T-helper 1 cell treated with Interleukin-12 subunit alpha and Interleukin-12 subunit beta and Interleukin-4 antibody, amounts not matched to agents 30 ng/mL and 1 ng/mL, for 36 hours (primary cell): ENCODE data around the gene THSD4. TPM values are rescaled to one million over a fixed set of nuclear protein-coding genes. Genes with fewer than 3 reads are reported as not detected.

ENCODE experiments used
- intact Hi-C: fragments of 100-400 bp; cut with micrococcal nuclease; formaldehyde crosslinking; loops from one replicate; pipeline ENCODE4 v1.15.1; 2024
- total RNA-seq: library from RNA; stranded (reverse); gene quantifications from 2 replicates; pipeline ENCODE4 v1.2.3, GENCODE V29; 2022

The THSD4 gene
- total RNA-seq, 1 donor from 2014 or later = not detected

DNA sequence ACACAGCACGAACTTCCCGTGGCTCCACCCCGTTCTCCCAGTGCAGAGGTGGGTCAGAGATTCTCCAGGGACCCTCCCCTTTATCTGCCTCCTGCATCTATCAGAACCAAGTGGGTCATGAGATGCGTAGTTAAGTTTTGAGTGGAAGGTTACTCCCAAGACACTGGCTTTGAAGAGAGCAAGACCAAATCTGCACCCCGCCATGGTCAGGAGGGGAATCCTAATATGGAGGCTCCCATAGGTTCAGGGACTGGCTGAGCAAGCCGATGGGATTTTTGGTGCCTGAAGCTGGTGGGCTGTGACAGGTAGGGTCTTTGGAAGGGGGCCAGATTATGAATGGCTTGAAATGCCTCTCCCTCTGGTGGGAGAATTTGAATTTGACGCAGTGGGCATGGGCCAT, 488.1 kb downstream of the THSD4 start:
- intact Hi-C loops = no loop called here

DNA sequence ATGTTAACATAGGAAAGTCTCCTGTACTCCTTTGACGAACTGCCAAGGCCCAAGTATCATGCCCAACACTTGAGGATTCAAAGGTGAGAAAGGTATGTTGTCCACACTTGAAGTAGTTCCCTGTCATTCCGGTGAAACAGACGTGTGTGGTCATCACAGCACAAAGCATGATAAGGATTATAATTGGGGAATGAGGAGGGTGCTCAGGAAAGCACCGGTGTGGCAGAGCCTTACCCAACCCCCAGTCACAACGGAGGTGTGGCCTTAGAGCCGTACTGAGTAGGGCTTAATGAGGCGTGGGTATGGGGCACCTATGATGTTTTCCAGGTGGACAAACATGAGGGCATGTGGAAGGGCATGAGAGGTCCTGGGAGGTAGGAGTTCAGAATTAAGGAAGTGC, 492.1 kb downstream of the THSD4 start:
- intact Hi-C loops = no loop called here

DNA sequence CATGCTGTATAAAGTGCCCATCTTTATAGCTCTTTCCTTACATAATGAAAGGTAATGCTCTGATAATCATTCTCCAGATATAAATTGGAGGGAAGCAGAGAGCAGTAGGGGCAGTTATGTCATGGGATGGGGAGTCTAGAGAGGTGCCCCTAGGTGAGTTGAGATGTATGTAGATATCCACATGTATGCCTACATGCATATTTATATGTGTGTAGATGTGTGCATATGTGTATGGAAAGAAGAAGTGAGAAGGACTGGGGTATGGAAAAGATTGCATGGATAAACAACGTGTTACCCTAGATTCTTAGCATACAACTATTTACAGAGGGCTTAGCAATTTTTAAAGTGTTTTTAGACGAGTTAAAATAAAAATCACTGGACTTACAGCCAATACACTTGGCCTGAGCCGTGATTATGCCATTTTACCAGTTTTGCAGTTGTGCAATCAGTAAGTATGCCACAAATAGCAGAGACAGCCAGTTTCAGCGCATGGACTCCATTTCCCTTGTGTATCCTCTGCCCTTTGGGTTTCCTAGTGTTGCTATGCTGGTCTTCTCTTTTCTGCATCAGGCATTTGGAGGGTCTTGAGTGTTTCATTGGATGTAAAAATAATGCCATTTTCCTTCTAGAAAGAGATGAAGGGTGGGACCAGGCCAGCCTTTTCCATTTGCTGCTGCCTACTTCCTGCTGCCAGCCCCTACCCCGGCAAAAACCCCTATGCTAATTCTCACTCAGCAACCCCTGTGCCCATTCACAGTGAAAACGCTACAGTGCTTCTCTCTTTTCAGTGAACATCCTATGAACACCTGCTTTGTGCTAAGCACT, 495.7 kb downstream of the THSD4 start:
- intact Hi-C loops = no loop called here

DNA sequence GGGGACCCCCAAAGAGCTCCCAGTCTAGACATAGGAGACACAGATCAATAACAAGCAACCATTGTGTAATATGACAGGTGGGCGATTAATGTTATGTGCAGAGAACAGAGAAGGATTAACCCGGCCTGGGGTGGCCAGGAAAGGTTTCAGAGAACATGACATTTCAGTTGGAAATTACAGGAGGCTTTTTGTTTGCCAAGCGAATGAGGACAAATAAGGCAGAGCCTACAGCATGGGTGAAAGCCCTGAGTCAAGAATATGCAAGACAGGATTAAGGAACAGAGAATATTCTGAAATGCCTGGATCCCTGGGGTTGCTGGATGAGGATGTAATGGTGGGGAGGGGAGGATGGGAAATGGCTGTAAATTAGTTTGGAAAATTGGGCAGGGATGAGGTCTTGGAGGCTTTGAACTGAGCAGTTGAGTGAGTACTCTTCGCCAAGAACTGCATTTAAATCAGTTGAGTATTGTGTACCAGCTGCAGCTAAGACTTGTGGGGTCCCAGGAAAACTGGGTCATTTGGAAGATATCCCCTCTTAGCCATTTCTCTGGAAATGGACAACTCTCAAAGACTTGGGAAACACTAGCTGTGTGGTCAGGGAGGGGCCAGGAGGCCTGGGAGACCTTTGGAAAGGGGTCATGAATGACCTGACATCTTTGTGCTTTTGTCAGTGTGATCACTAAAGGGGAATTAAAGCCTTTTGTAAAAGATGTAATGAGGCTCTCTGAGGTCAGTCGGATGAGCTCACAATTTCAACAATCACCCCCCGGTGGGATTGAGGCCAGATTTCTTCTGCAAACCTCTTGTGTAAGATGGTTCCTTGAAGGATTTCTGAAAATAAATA, 496.5 kb downstream of the THSD4 start:
- intact Hi-C loops = no loop called here

DNA sequence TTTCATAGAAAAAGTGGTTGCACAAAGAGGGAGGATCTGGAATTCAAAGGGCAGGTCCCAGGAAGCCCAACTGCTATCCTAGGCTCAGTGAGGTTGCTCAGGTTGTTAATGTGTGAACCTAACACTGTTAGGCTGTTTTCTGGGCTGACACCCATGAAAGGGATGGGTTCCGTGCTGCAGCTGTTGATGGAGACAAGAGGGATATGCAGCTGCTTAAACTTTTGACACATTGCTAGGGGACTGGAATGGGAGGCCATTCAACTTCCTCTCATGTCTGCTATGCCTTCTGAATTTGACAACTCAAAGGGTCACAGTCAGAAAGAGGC, 497.1 kb downstream of the THSD4 start:
- intact Hi-C loops = no loop called here

DNA sequence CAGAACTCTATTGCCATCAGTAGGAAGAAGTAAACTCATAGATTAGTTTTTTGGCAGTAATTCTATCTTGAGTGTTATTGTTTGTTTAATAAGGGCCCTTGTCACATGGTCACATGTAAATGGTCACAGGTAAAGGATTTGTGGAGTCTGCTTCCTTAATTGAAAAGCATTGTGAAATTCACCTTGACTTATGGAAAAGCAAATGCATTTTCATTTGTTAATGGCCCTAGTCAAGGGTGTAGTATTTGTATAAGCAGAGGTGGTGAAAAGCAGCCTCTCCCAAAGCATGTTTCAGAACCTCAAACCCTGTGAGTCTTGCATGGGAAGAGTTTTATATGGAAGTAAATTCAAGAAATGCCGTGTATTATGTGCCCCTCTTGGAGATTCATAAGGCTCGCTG, 497.6 kb downstream of the THSD4 start:
- intact Hi-C loops = no loop called here

DNA sequence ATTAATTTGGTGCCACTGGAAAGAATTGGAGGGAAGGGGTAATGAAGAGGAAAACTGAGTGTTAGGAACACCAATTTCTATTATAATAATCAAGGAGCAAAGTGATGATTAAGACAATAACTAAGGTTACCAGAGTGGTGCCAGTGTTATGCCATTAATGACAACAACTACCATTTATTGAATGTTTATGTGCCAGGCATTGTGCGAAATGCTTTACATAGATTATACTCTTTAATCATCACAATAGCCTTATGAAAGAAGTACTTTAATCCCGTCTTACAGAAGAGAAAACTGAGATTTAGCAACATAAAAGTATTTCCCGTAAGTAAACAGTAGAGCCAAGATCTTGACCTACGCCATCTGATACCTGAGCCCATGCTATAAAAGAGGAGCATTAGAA, 507.8 kb downstream of the THSD4 start:
- intact Hi-C loops = no loop called here

DNA sequence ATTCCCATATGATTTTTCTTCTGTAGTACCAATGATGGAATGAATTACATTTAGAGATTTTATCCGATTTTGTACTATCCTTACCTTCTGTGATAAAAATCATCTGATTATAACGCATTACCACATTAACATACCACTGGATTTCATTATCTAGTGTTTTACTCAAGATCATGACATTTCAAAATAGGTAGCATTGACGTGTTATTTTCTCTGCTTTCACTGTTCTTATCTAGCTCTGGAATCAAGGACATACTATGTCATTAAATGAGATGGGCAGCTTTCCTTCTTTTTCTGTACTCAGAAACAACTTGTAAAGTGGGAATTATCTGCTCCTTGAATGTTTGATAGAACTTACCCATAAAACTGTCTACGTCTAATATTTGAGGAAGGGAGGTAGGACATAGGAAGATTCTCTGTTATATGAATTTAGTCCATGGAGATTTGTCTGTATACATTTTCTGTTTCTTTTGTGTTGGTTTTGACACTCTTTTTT, 511.4 kb downstream of the THSD4 start:
- intact Hi-C loops = no loop called here

DNA sequence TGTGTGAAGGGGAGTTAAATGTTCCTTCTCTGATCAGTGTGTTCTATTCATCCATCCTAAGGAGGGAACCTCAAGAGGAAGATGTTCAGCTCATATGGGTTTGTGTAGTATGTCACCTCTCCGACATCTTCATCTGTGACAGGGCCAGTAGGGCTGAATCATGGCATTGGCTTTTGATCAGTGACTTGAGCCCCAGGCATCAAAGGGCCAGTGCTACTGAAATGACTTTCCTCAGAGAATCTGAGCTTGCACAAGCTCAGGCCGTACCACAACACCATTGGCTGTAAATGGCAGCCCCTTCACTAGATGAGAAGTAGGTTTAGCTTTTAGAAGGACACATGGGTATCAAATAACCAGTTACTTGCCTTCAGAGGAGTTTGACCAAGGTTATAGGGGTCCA, 511.9 kb downstream of the THSD4 start:
- intact Hi-C loops = no loop called here

DNA sequence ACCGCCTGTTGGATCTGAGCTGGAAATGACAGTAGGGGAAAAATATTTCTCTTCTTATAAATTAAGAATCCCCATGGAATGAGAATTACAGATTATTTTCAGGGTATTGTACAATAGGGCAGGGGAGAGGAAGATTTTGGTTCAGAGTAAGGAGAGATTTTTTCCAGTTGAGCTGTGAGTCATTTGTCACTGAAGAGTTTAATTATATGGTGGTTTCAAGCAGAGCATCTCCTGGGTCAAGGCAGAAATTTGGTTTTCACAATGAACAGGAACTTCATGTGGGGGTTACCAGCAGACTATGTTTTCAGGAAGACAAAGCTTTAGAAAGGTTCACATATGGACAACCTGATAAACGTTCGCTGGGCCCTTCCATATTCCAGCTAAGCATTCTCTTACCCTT, 512.3 kb downstream of the THSD4 start:
- intact Hi-C loops = no loop called here

DNA sequence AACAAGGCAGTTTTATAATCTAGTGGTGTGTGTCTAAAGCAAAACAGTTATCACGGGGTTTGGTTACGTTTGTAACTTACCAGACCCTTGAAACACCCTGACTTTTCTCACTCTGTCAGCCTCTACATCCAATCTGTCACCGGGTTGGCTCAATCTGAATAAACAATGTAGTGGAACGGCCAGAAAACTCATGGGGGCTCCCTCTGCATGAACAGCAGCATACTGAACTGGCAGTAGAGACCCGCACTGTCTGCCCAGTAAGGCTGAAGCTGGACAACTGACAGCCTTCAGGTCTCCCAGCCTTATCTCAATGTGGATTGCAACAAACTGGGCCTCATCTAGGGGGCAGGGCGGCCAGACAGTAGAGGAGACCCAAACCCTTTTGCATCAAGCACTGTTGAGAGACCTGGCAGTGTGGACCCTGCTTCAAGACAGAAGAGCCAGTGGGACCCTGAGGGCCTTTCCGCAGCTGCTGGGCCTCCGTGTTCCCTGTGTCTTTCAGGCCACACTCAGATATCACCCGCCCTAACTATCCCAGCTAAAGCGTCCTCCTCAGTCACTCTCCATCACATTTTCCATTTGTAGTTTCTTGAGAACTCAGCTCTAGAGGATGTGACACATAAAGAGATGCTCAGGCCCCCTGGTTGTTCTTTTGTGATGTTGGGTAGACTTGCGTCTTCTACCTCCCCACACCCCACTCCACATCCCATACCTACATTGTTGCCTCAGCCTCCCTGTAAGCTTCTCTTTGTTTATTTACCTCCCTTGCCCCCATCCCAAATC, 513.9 kb downstream of the THSD4 start:
- intact Hi-C loops = no loop called here

DNA sequence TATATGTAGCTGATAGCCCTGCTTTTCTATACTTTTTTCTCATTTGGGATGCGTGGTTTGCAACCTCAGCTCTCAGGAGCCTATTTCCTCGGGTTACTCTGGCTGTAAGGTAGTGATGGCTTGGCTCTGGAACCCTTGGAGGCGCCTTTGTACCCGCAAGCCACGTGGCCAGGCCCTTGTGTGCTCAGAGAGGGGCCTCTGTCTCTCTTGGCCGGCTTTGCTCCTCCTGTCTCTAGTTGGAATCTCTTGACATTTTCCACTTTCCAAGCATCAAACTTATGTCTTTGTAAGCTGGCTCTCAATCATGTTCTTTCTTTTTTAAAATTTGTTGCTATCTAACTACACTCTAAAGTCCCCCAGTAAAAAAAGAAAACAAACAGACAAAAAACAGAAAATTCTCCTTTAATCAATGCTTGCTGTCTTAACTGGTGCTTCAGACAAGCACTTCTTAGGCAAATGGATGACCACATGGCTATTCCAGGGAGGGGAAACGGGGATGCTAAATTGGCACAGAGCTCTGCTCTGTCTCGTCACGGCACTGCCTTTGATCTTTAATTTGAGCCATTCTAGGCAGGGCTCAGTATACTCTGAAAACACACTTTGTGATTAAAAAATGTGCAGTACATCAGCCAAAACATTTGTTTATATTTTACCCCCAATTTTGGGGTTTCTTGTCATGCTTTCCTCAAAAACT, 514.7 kb downstream of the THSD4 start:
- intact Hi-C loops = no loop called here

DNA sequence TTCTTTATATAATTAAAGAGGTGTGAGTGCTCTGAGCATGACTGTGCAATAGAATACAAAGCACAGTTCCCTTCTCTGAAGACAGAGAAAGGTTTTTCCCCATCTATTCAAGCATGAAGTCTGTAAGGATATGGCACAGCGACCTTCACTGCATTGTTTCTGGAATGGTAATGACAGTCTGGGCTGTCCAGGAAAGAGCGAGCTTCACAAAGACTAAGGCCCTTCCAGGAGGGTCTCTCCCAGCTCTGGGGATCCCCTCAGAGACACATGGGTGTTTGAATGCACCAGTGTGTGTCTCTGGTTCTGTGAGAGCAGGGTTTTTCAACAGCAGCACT, 515.2 kb downstream of the THSD4 start:
- intact Hi-C loops = no loop called here

DNA sequence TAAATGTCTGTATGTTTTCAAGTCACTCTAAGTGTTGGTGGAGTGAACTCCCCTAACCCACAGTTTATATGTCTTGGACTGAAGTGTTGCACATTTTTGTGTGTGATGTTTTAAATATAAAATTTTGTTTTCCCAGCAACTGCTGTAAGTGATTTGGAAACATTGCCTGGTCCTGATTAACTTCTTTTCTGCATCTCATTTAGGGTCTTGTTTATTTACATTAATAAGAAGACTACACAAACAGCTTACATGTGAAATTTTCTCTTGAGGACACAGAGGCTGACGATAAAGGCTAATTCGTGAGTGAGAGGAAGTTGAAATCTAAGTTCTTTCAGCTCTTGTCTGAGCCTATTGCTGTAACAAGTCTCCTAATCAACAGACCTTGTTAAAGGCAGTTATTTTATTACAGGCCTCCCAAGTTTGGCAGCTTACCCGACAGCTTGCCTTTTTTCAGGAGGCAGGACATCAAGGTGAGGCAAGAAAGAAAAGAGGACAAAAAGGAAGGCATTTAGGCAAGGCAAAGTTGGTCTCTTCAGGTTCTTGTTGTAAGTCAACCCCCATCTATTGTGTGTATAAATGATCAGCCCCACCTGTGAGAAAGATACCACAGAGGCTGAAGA, 517.4 kb downstream of the THSD4 start:
- intact Hi-C loops = no loop called here

DNA sequence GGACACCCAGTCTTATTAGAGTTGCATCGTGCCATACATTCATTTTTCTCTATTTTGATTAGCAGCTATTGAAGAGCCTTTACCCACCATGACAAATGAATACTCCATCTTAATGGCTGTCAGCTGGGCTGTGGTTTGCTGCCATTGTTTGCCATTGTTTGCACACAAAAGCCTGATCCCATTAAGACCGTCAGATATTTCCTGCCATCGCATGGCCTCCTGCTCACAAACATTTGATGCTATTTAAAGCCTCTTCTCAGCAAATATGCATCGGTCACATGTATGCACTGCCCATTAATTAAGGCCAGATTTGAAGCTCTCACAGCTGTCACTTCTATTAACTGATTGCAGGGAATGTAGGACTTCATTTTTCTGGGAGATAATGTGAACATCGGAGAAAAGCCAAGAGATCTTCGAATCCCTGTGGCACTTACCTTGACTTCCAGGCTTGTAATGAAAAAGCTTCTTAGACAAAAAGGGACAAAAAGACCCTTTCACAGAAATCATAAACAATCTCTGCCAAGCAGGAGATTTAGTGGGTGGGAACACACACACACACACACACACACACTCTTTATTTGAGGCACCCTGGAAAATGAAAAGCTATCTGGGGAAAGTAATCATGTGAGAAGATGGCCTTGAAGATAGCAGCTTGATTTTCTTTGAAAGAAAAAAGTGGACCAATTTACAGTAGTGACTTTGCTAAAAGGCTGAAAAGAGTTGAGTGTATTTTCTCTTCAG, 519.7 kb downstream of the THSD4 start:
- intact Hi-C loops = no loop called here

DNA sequence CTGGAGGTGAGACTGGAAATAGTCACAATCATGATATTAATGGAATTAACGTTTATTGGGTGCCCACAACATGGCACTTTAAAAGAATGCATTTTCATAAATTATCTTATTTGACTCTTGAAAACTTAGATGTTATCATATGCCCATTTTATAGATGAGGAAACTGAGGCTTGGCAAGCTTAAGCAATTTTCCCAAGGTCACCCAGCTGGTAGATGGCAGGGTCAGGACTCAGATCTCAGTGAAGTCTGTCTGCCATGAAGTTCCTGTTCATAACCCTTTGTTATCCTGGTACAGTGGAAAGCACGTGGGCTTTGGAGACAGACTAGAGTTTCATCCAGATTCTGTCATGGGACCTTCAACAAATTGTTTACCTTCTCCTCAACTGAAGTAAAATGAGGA, 520.5 kb downstream of the THSD4 start:
- intact Hi-C loops = no loop called here

DNA sequence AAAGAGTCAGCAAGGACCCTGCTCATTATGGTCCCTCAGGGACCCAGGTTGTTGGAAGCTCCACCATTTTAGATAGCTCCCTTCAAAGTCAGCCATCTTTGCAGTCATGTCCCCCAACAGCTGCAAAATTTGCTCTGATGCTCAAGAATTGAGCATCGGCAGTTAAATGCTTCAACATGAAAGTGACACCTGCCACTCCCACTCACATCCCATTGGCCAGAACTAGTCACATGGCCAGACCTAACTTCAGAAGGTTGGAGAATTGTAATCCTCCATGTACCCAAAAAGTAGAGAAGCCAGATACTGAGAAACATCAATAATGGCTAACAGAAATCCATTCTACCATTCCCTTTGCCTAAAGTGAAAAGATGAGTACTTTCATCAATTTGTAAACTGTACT, 523.6 kb downstream of the THSD4 start:
- intact Hi-C loops = no loop called here

DNA sequence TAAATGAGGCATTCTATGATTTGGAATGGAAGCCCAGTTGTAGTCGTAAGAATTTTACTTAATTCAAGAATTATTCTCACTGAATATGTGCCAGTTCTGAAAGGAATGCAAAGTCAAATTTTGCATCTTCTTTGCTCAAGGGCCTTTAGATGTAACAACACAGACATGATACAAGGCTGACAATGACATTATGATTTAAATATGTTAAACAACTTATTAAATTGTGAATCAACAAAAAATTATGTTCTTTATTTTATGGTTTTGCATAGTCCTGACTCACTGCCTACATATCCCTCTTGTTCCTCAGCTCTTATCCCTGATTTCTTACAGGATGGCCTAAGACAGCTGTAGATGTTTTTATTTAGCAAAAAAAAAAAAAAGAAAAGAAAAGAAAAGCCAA, 524.2 kb downstream of the THSD4 start:
- intact Hi-C loops = no loop called here

DNA sequence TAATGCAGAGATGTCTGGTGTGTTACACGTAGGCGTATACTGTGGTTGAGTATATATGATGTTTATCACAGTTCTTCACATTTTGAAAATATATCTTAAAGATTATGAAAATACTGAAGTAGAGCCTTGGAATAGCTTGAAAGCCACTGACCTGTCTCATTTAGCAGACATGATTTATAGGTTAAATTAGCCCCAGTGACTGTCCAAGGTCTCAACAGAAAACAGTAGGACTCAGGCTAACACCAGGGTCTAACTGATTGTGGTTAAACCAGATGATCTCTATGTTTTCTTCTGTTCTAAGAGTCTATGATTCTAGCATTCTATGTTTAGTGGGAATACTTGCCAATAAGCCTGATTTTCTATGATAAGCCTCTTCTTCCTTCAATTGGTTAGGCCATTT, 528.6 kb downstream of the THSD4 start:
- intact Hi-C loops = no loop called here

DNA sequence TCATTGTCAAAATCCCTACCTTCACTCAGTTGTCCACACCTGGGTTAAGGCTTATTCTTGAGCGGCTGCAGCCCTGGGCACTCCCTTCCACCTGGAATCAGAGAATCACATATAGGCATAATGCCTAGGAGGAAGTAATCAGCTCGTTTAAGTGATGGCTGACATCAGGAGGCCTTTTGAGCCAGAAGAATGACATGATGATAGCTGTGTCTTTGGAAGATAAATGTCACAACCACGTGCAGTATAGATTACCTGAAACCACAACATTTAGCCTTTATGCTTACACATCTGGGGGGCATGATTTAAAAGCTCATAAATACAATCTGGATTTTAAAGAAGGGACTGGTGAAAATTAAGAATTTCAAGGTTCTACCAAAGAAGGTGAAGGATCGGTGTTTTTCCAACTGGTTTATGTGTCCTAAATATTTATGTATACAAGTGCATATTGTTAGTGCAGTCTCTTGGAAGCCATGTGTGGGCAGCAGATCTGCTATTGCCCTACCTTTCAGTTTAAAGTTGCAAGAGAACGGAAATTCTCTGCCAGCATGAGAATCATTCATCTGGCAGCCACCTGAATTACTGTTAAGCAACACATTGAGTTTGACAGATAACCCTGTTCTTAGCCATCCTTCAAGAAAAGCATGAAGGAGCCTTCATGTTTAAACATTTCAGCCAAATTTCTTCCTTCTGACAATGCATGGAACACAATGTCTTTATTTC, 531.7 kb downstream of the THSD4 start:
- intact Hi-C loops = no loop called here
